WERI-Rb-1 (cell line): ENCODE data around the gene ARL4C.

Experiments used
- DNase-seq: peaks from one replicate; pipeline ENCODE4 v3.0.0-alpha.2; 2020
- H3K27ac ChIP-seq: fragments of 250-450 bp; sonication (Bioruptor Pico); 2 replicates; pipeline ENCODE4 v1.5.1; 2020; ENCODE audit warnings: mild to moderate bottlenecking, moderate library complexity
- H3K27me3 ChIP-seq: fragments of 250-450 bp; sonication (Bioruptor Pico); 2 replicates; pipeline ENCODE4 v1.5.1; 2021; ENCODE audit warnings: mild to moderate bottlenecking, low read depth, moderate library complexity; ENCODE audit not compliant: insufficient read depth, severe bottlenecking
- H3K36me3 ChIP-seq: fragments of 250-450 bp; sonication (Bioruptor Pico); 2 replicates; pipeline ENCODE4 v1.5.1; 2020; ENCODE audit warnings: mild to moderate bottlenecking, moderate library complexity
- H3K4me3 ChIP-seq: 2 replicates; pipeline ENCODE4 v1.5.1; 2011; ENCODE audit warnings: low read depth, mild to moderate bottlenecking, control low read depth, low read length
- H3K9me3 ChIP-seq: fragments of 250-450 bp; sonication (Bioruptor Pico); 2 replicates; pipeline ENCODE4 v1.5.1; 2021; ENCODE audit warnings: mild to moderate bottlenecking, moderate library complexity; ENCODE audit not compliant: severe bottlenecking
- CTCF ChIP-seq: IDR thresholded peaks from 2 replicates; pipeline ENCODE4 v1.5.1; 2011; ENCODE audit warnings: low read depth, mild to moderate bottlenecking, control low read depth, inconsistent platforms, low read length

ARL4C gene

DNA sequence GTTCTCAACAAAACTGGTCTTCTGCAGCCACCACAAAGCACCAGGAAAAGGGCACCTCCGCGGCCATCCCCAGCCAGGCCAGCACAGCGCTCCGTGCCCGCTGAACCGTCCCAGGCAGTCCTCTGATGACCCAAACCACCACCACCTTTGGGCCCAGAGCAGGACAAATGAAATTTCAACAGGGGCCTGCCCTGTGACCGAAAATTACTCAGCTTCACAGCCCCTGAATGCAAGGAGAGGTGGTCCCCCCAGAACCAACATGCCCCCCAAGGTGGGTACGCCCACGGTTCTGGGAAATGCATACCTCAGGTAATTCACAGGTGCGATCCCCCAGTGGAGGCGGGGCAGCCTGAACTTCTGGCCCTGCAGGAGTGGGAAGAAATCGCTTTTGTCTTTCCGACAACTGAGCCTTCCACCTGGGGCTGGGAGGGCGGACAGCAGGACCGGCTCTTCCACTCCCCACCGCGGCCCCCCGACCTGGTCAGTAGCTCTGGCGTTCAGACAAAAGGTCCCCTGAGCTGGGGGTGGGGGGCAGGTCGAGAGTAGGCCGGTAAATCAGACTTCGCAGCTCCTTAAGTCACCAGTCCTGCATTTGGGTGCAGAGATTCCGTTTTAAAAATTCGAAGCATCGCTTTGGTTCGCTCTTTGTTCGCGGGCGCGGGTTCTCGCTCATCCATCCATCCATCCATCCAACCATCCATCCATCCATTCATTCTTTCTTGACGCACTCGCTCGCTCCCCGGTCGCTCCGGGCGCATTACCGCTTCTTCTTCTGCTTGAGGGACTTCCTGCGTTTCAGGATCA, 1.4 kb downstream of the ARL4C start:
- no peak for TF ChIP-seq CTCF
- H3K27ac ChIP-seq = no peak overlapping the region
- no peaks in the 10 kb centered on the region for H3K9me3 ChIP-seq
- no peak for DNase-seq
- peak overlapping the region; percentile 73 for H3K4me3 ChIP-seq
- no peaks in the 10 kb centered on the region for H3K27me3 ChIP-seq
- no peaks in the 10 kb centered on the region for H3K36me3 ChIP-seq

DNA sequence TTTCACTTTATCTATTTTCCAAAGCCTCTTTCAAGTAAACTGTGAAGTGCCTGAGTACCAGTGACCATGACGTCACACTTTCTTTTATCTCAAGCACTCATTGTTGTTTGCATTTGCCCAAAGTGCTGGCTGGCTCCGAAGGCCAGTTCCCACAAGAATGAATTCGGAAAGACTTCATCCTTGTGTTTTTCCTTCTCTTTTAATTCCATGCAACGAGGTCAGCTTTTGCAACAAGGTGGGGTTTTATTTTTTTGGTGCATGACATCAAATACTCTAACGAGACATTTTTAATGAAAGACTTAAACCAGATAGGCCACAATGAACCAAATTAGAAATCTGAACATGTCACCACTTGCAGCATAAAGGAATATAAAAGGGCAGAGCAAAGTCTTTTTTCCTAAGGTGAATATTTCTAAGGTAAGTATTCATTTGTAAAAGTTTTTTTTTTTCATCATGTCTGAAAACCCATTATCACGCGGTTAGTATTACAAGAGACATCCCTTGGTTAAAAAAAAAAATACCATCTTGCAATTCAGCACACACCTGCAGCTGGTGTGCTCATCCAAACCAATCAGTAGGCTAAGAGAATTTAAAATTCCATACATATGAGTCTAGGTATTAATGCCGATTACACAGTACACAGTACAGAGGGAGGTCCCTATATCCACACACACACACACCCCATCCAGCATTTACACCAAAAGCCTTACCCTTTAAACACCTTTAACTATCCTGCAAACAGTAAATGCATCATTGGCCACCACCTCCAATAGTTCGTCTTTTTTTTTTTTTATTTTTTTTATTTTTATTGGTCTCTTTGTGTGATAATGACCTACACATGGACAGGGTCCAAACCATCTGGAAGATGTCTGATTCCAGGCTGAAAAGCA, 2.3 kb downstream of the ARL4C start:
- Histone ChIP-seq H3K9me3 (no peaks in the 10 kb centered on the region), H3K27me3 (no peaks in the 10 kb centered on the region), H3K4me3 (peak overlapping the region; percentile 73), H3K36me3 (no peaks in the 10 kb centered on the region), H3K27ac (no peak overlapping the region)
- DNase-seq = no peak
- no peak for TF ChIP-seq CTCF

DNA sequence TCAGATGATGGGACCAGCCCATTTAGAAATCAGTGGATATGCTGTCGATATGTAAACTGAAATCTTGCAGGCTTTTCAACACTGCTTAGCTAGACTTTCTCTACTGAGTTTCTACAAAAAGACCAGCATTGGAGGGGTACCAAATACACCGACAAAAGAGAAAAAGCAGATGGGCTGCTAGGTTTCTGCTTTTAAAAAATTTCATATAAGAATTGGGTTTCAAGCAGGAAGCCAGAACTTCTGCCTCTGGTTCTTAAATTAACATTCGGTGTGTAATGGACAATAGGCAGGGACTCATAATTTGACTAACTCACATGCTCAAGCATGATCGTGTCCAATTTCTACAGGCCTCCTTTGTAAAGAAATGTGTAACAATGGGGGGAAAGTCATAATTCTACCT, 3.1 kb downstream of the ARL4C start:
- no peak for DNase-seq
- Histone ChIP-seq H3K9me3 (no peaks in the 10 kb centered on the region), H3K36me3 (no peaks in the 10 kb centered on the region), H3K4me3 (no peak overlapping the region), H3K27me3 (no peaks in the 10 kb centered on the region), H3K27ac (no peak overlapping the region)
- TF ChIP-seq CTCF = no peak

- H3K9me3 ChIP-seq = no peaks in the 10 kb centered on the region
- H3K27ac ChIP-seq = no peak overlapping the region
- no peak overlapping the region for H3K4me3 ChIP-seq
- H3K27me3 ChIP-seq = no peaks in the 10 kb centered on the region
- H3K36me3 ChIP-seq = no peaks in the 10 kb centered on the region
- DNase-seq = no peak
- TF ChIP-seq CTCF = no peak
Measured at GRCh38 chr2:234492717-234493485, 4.0 kb downstream of the ARL4C start.

DNA sequence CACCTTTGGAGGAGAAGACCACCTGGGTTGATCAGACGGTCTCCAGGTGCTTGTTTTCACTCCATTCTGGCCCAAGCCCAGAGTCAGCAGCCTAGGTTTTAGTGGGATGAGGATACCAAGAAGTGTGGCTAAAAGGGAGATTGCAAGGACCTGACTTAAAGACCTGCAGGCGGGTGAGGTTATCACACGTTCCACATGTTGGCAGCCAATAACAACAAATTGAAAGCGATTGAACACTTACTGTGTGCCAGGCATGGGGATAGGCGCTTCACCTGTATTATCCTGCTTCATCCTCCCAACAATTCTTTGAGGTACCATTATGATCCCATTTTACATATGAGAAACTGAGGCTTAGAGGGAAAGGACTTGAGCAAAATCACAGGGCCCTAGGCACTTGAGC, 5.0 kb downstream of the ARL4C start:
- no peaks in the 10 kb centered on the region for H3K27me3 ChIP-seq
- H3K9me3 ChIP-seq = no peaks in the 10 kb centered on the region
- no peak for DNase-seq
- no peak overlapping the region for H3K4me3 ChIP-seq
- H3K36me3 ChIP-seq = no peaks in the 10 kb centered on the region
- no peak overlapping the region for H3K27ac ChIP-seq
- TF ChIP-seq CTCF = no peak
